Stimulated activated CD4-positive, alpha-beta T cell treated with anti-CD3 and anti-CD28 coated beads, Interleukin-15, amount 100 ng/mL, for 48 hours (primary cell): ENCODE results near the gene WNT2B.

Experiments
- DNase-seq, 2 donors: peaks; one replicate each; pipeline ENCODE4 v3.0.0-alpha.2; 2020; ENCODE audit warnings: low read depth in 2 of 2

The WNT2B gene

GRCh38 chr1:112527266-112528010, 18.7 kb downstream of the WNT2B start:
- DNase-seq: no peak

GRCh38 chr1:112528076-112528475, 19.3 kb downstream of the WNT2B start:
- DNase-seq: no peak

GRCh38 chr1:112529301-112529700, 20.5 kb downstream of the WNT2B start:
- DNase-seq: no peak

GRCh38 chr1:112530832-112531231, 22.1 kb downstream of the WNT2B start:
- no peak for DNase-seq

GRCh38 chr1:112532064-112532463, 23.3 kb downstream of the WNT2B start:
- no peak for DNase-seq

GRCh38 chr1:112533029-112533428, 24.3 kb downstream of the WNT2B start:
- no peak for DNase-seq

- DNase-seq: no peak
Observed at GRCh38 chr1:112536561-112536960, 27.8 kb downstream of the WNT2B start.

- no peak for DNase-seq
Observed at GRCh38 chr1:112537456-112537855, 28.7 kb downstream of the WNT2B start.

- no peak for DNase-seq
Observed at GRCh38 chr1:112538883-112539282, 30.1 kb downstream of the WNT2B start.

GRCh38 chr1:112540226-112540794, 31.5 kb downstream of the WNT2B start:
- DNase-seq: no peak

- no peak for DNase-seq
Observed at GRCh38 chr1:112541299-112541698, 32.5 kb downstream of the WNT2B start.

- no peak for DNase-seq
Observed at GRCh38 chr1:112542206-112542973, 33.6 kb downstream of the WNT2B start.

- no peak for DNase-seq
Observed at GRCh38 chr1:112544011-112544688, 35.4 kb downstream of the WNT2B start.

GRCh38 chr1:112544751-112545150, 36.0 kb downstream of the WNT2B start:
- DNase-seq: no peak

GRCh38 chr1:112546076-112546475, 37.3 kb downstream of the WNT2B start:
- no peak for DNase-seq

- no peak for DNase-seq
Observed at GRCh38 chr1:112548547-112548946, 39.8 kb downstream of the WNT2B start.

GRCh38 chr1:112549590-112549989, 40.8 kb downstream of the WNT2B start:
- no peak for DNase-seq

- no peak for DNase-seq
Observed at GRCh38 chr1:112554411-112554810, 45.6 kb downstream of the WNT2B start.

- DNase-seq: no peak
Observed at GRCh38 chr1:112557385-112557784, 48.6 kb downstream of the WNT2B start.

- DNase-seq: no peak
Observed at GRCh38 chr1:112558634-112559033, 49.9 kb downstream of the WNT2B start.

- no peak for DNase-seq
Observed at GRCh38 chr1:112563341-112563740, 54.6 kb downstream of the WNT2B start.

- no peak for DNase-seq
Observed at GRCh38 chr1:112564081-112564480, 55.3 kb downstream of the WNT2B start.
